HepG2 (cell line): Measurements from ENCODE around the gene HSD17B8. TPM values are rescaled to one million over a fixed set of nuclear protein-coding genes. Genes with fewer than 3 reads are reported as not detected.
A peak's percentile ranks its signal among the peaks of the same experiment; 100 is the strongest.

Experiments used
- ARHGAP35 ChIP-seq: sonication (generic); formaldehyde crosslinking; IDR thresholded peaks from 2 replicates; pipeline ENCODE4 v1.9.0; 2022; ENCODE audit warnings: mild to moderate bottlenecking, inconsistent platforms, moderate library complexity, missing genetic modification reagents, borderline replicate concordance
- ARID2 ChIP-seq: sonication (generic); formaldehyde crosslinking; IDR thresholded peaks from 2 replicates; pipeline ENCODE4 v1.8.1; 2022; ENCODE audit warnings: mild to moderate bottlenecking, missing genetic modification reagents, borderline replicate concordance
- EZH2 ChIP-seq: conservative IDR thresholded peaks from 2 replicates; pipeline ENCODE4 v1.6.1; 2012; ENCODE audit warnings: mild to moderate bottlenecking, low read depth, low read length, moderate library complexity
- IKZF1 ChIP-seq: fragments of 450-650 bp; IDR thresholded peaks from 2 replicates; pipeline ENCODE4 v1.7.1; 2016
- IRF9 ChIP-seq: sonication (generic); formaldehyde crosslinking; IDR thresholded peaks from 2 replicates; pipeline ENCODE4 v1.8.0; 2022; ENCODE audit warnings: missing genetic modification reagents, mild to moderate bottlenecking, borderline replicate concordance
- MIXL1 ChIP-seq: IDR thresholded peaks from 2 replicates; pipeline ENCODE4 v1.6.1; 2016
- NCOA2 ChIP-seq: sonication (generic); formaldehyde crosslinking; IDR thresholded peaks from 2 replicates; pipeline ENCODE4 v1.8.0; 2022; ENCODE audit warnings: inconsistent platforms
- NFKBIZ ChIP-seq: IDR thresholded peaks from 2 replicates; pipeline ENCODE4 v1.6.1; 2018; ENCODE audit warnings: missing genetic modification reagents, missing compliant biosample characterization
- NKX3-1 ChIP-seq: sonication (generic); formaldehyde crosslinking; IDR thresholded peaks from 2 replicates; pipeline ENCODE4 v1.5.0; 2020; ENCODE audit warnings: missing genetic modification reagents
- RCOR2 ChIP-seq: IDR thresholded peaks from 2 replicates; pipeline ENCODE4 v1.6.1; 2016; ENCODE audit warnings: missing biosample characterization, missing genetic modification reagents
- RFXAP ChIP-seq: sonication (generic); formaldehyde crosslinking; IDR thresholded peaks from 2 replicates; pipeline ENCODE4 v1.4.0; 2020; ENCODE audit warnings: missing genetic modification reagents, borderline replicate concordance
- RXRB ChIP-seq: IDR thresholded peaks from 2 replicates; pipeline ENCODE4 v1.6.1; 2016; ENCODE audit warnings: borderline replicate concordance, missing genetic modification reagents, missing compliant biosample characterization
- SOX5 ChIP-seq: IDR thresholded peaks from 2 replicates; pipeline ENCODE4 v1.6.1; 2016; ENCODE audit warnings: borderline replicate concordance
- TIGD3 ChIP-seq: sonication (generic); formaldehyde crosslinking; IDR thresholded peaks from 2 replicates; pipeline ENCODE4 v1.5.1; 2020; ENCODE audit warnings: mild to moderate bottlenecking, missing genetic modification reagents, borderline replicate concordance
- ZNF331 ChIP-seq: sonication (generic); formaldehyde crosslinking; IDR thresholded peaks from 2 replicates; pipeline ENCODE4 v1.4.0; 2020; ENCODE audit warnings: missing genetic modification reagents
- ZNF407 ChIP-seq: sonication (generic); formaldehyde crosslinking; IDR thresholded peaks from one replicate; pipeline ENCODE4 v1.5.1; 2020; ENCODE audit warnings: mild to moderate bottlenecking, missing genetic modification reagents; ENCODE audit errors: not compliant biosample characterization
- ZNF513 ChIP-seq: sonication (generic); formaldehyde crosslinking; conservative IDR thresholded peaks from 2 replicates; pipeline ENCODE4 v1.5.0; 2020; ENCODE audit warnings: missing genetic modification reagents
- ZNF619 ChIP-seq: sonication (generic); formaldehyde crosslinking; IDR thresholded peaks from 2 replicates; pipeline ENCODE4 v1.4.0; 2020; ENCODE audit warnings: mild to moderate bottlenecking, missing genetic modification reagents
- polyA plus RNA-seq, 8 experiments: library from polyadenylated mRNA; depleted of rRNA in 3 of 8; stranded (reverse) in 7 of 8; unstranded in 1 of 8; fragments of >200 nt; fragmentation: Illumina TruSeq in 4 of 8; extraction: Trizol in 4 of 8; gene quantifications; 2 replicates each; pipeline versions ENCODE4 v1.2.1 to v1.2.3, GENCODE V29; 2011 to 2016; ENCODE audit warnings: low read depth in 4 of 8, missing spikeins in 1 of 8, mixed read lengths in 1 of 8; ENCODE audit not compliant: insufficient read depth in 1 of 8
- total RNA-seq, 5 experiments: library from RNA; depleted of rRNA; stranded (reverse); fragments of >200 nt; fragmentation: Illumina TruSeq; extraction: Trizol; gene quantifications; 2 replicates each; pipeline ENCODE4 v1.2.3, GENCODE V29; 2016; ENCODE audit warnings: low read depth in 1 of 5

HSD17B8 gene
- total and polyA plus RNA-seq, 2 of the 13 experiments (the other 11 are each of a cell fraction or from before 2014, with no cell fraction given): 12.6 to 20.1 TPM

- TF ChIP-seq EZH2 (0 out of 2 replicates have a peak, but pooled peaks have one; percentile 32), ARHGAP35 (CRISPR knock-in tag) (no peak), RFXAP (CRISPR knock-in tag) (peak; percentile 68; the same call in 1 of the 2 replicates), SOX5 (CRISPR knock-in tag) (no peak), IKZF1 (no peak), RXRB (CRISPR knock-in tag) (no peak), NCOA2 (CRISPR knock-in tag) (peak; percentile 11; the same call in 1 of the 2 replicates), ZNF619 (CRISPR knock-in tag) (no peak), NKX3-1 (no peak), RCOR2 (CRISPR knock-in tag) (no peak), MIXL1 (CRISPR knock-in tag) (no peak), ZNF331 (CRISPR knock-in tag) (no peak), TIGD3 (CRISPR knock-in tag) (no peak), IRF9 (CRISPR knock-in tag) (peak; percentile 46; the same call in 1 of the 2 replicates), ZNF513 (CRISPR knock-in tag) (no peak), ARID2 (0 out of 2 replicates have a peak, but pooled peaks have one; percentile 84), NFKBIZ (no peak), ZNF407 (CRISPR knock-in tag) (peak; percentile 84)
Observed at GRCh38 chr6:33213166-33213988, 8.9 kb downstream of the HSD17B8 start (continued).
